HepG2 (cell line): ENCODE results near the gene TMEM127. TPM values are rescaled to one million over a fixed set of nuclear protein-coding genes. Genes with fewer than 3 reads are reported as not detected.

Source experiments
- ATAC-seq: fragments of 200-7000 bp; cut with Tn5 transposase; 3 replicates; pipeline ENCODE4 v1.9.1; 2020; ENCODE audit warnings: mild to moderate bottlenecking, moderate library complexity
- BruUV-seq: library from RNA; stranded (reverse); fragments of 400-500 nt; replicated peaks from 2 replicates; lab custom pipeline; 2021; lab: Mats Ljungman, UMichigan
- CTCF ChIA-PET: fragments of 300-600 bp; formaldehyde crosslinking; extraction: SDS; loops from one replicate; lab custom pipeline; 2021; ENCODE audit warnings: low total read pairs, inconsistent platforms, low intra/inter-chr PET ratio; lab: Yijun Ruan, JAX
- POLR2A ChIA-PET: fragments of 350-600 bp; sonication (Branson Sonifier 250); formaldehyde crosslinking; loops from one replicate; lab custom pipeline; 2020; ENCODE audit warnings: antibody characterized with exemption, inconsistent platforms; lab: Yijun Ruan, JAX
- DNase-seq: peaks from one replicate; pipeline ENCODE4 v3.0.0-alpha.2; 2015; ENCODE audit warnings: low spot score
- FAIRE-seq: peaks from 3 replicates; lab custom pipeline; 2011; peaks lifted over from hg19 to GRCh38; lab: Jason Lieb, UNC
- H2AFZ ChIP-seq: one replicate; pipeline ENCODE4 v1.6.1; 2011; ENCODE audit warnings: low read length, inconsistent platforms
- H3K27ac ChIP-seq: fragments of 300-600 bp; 3 replicates; pipeline ENCODE4 v1.8.0; 2011; ENCODE audit warnings: mixed run types, mild to moderate bottlenecking, mixed read lengths, low read length, inconsistent platforms; ENCODE audit not compliant: insufficient read depth; ENCODE audit errors: extremely low read length
- H3K27me3 ChIP-seq, 2 experiments: fragments of 200-600 bp in 1 of 2; 2 replicates in 1 of 2; 3 replicates in 1 of 2; pipeline versions ENCODE4 v1.6.0 to v1.8.0; 2011; ENCODE audit warnings: low read length in 2 of 2, mild to moderate bottlenecking in 2 of 2, moderate library complexity in 2 of 2, inconsistent platforms in 1 of 2; ENCODE audit not compliant: insufficient read depth in 2 of 2, control insufficient read depth in 1 of 2
- H3K36me3 ChIP-seq, 2 experiments: fragments of 200-600 bp in 1 of 2; replicated peaks in 1 of 2; 2 replicates in 1 of 2; 3 replicates in 1 of 2; pipeline versions ENCODE4 v1.5.1 to v1.8.0; 2011; ENCODE audit warnings: low read length in 2 of 2, inconsistent platforms in 1 of 2; ENCODE audit not compliant: insufficient read depth in 2 of 2, control insufficient read depth in 1 of 2
- H3K4me1 ChIP-seq: 2 replicates; pipeline ENCODE4 v1.5.1; 2012; ENCODE audit warnings: low read length, inconsistent platforms; ENCODE audit not compliant: insufficient read depth
- H3K4me2 ChIP-seq: 2 replicates; pipeline ENCODE4 v1.6.0; 2011; ENCODE audit warnings: low read depth, low read length, inconsistent platforms
- H3K4me3 ChIP-seq, 3 experiments: fragments of 200-600 bp in 1 of 3; sonication (generic), shearing (Covaris generic) in 1 of 3; replicated peaks in 1 of 3; 2 replicates each; pipeline ENCODE4 v1.5.1; 2011 to 2016; ENCODE audit warnings: low read length in 3 of 3, inconsistent platforms in 2 of 3, low read depth in 2 of 3, mild to moderate bottlenecking in 2 of 3, control low read depth in 1 of 3, mixed read lengths in 1 of 3; ENCODE audit not compliant: insufficient read depth in 1 of 3
- H3K79me2 ChIP-seq: one replicate; pipeline ENCODE4 v1.6.1; 2011; ENCODE audit warnings: low read length, inconsistent platforms; ENCODE audit not compliant: insufficient read depth
- H3K9ac ChIP-seq: 2 replicates; pipeline ENCODE4 v1.6.0; 2011; ENCODE audit warnings: mild to moderate bottlenecking, low read depth, low read length, inconsistent platforms; ENCODE audit not compliant: insufficient read depth
- H3K9me3 ChIP-seq: 2 replicates; pipeline ENCODE4 v1.5.1; 2012; ENCODE audit warnings: mild to moderate bottlenecking, low read length
- H4K20me1 ChIP-seq: 2 replicates; pipeline ENCODE4 v1.6.0; 2011; ENCODE audit warnings: inconsistent platforms, mild to moderate bottlenecking, low read length, moderate library complexity; ENCODE audit not compliant: insufficient read depth
- ARID2 ChIP-seq: sonication (generic); formaldehyde crosslinking; IDR thresholded peaks from 2 replicates; pipeline ENCODE4 v1.8.1; 2022; ENCODE audit warnings: mild to moderate bottlenecking, missing genetic modification reagents, borderline replicate concordance
- DNMT1 ChIP-seq: sonication (generic); formaldehyde crosslinking; IDR thresholded peaks from 2 replicates; pipeline ENCODE4 v1.5.1; 2020; ENCODE audit warnings: mild to moderate bottlenecking, missing genetic modification reagents
- DPF2 ChIP-seq: sonication (generic); formaldehyde crosslinking; IDR thresholded peaks from 2 replicates; pipeline ENCODE4 v1.4.0; 2020; ENCODE audit warnings: mild to moderate bottlenecking, low read depth, missing genetic modification reagents, borderline replicate concordance
- DRAP1 ChIP-seq: IDR thresholded peaks from 2 replicates; pipeline ENCODE4 v1.6.1; 2016; ENCODE audit warnings: missing genetic modification reagents, missing compliant biosample characterization
- EZH2 ChIP-seq: conservative IDR thresholded peaks from 2 replicates; pipeline ENCODE4 v1.6.1; 2012; ENCODE audit warnings: mild to moderate bottlenecking, low read depth, low read length, moderate library complexity
- FOXA3 ChIP-seq: IDR thresholded peaks from 2 replicates; pipeline ENCODE4 v1.6.1; 2016; ENCODE audit warnings: missing genetic modification reagents, missing compliant biosample characterization
- FOXK1 ChIP-seq: sonication (generic); formaldehyde crosslinking; IDR thresholded peaks from 2 replicates; pipeline ENCODE4 v1.4.0; 2020; ENCODE audit warnings: low read depth, missing genetic modification reagents, borderline replicate concordance
- MIXL1 ChIP-seq: IDR thresholded peaks from 2 replicates; pipeline ENCODE4 v1.6.1; 2016
- MNT ChIP-seq: fragments of 450-650 bp; IDR thresholded peaks from 2 replicates; pipeline ENCODE4 v1.6.1; 2016
- NR2F2 ChIP-seq: IDR thresholded peaks from 2 replicates; pipeline ENCODE4 v1.6.1; 2012; ENCODE audit warnings: low read depth, inconsistent platforms, borderline replicate concordance
- PPARG ChIP-seq: conservative IDR thresholded peaks from 2 replicates; pipeline ENCODE4 v1.6.1; 2016; ENCODE audit warnings: missing biosample characterization, missing genetic modification reagents
- PRPF4 ChIP-seq: fragments of 200-400 bp; formaldehyde crosslinking; IDR thresholded peaks from 2 replicates; pipeline ENCODE4 v1.6.1; 2016; ENCODE audit warnings: low read length, low read depth; ENCODE audit not compliant: poor library complexity, severe bottlenecking
- SAP130 ChIP-seq: IDR thresholded peaks from 2 replicates; pipeline ENCODE4 v1.6.1; 2016; ENCODE audit warnings: low read depth
- SP4 ChIP-seq: sonication (generic); formaldehyde crosslinking; IDR thresholded peaks from 2 replicates; pipeline ENCODE4 v1.8.1; 2023; ENCODE audit warnings: mild to moderate bottlenecking, missing genetic modification reagents
- SPEN ChIP-seq: sonication (generic); formaldehyde crosslinking; IDR thresholded peaks from 2 replicates; pipeline ENCODE4 v1.5.1; 2020; ENCODE audit warnings: low read depth, mild to moderate bottlenecking, missing genetic modification reagents
- ZNF160 ChIP-seq: sonication (generic); formaldehyde crosslinking; IDR thresholded peaks from 2 replicates; pipeline ENCODE4 v1.8.0; 2022; ENCODE audit warnings: mild to moderate bottlenecking, inconsistent platforms, missing genetic modification reagents
- ZNF274 ChIP-seq: sonication (generic); formaldehyde crosslinking; IDR thresholded peaks from 2 replicates; pipeline ENCODE4 v1.5.1; 2020; ENCODE audit warnings: mild to moderate bottlenecking, missing genetic modification reagents
- ZNF530 ChIP-seq: sonication (generic); formaldehyde crosslinking; IDR thresholded peaks from 2 replicates; pipeline ENCODE4 v1.5.0; 2020; ENCODE audit warnings: low read depth, mild to moderate bottlenecking, missing genetic modification reagents
- ZNF547 ChIP-seq: sonication (generic); formaldehyde crosslinking; IDR thresholded peaks from 2 replicates; pipeline ENCODE4 v1.5.1; 2020; ENCODE audit warnings: mild to moderate bottlenecking, missing genetic modification reagents
- ZNF639 ChIP-seq: conservative IDR thresholded peaks from 2 replicates; pipeline ENCODE4 v1.6.1; 2018; ENCODE audit warnings: missing genetic modification reagents
- WGBS: methylation state at CpG from one replicate; pipeline ENCODE4 v1.1.6; 2017; ENCODE audit warnings: low lambda C conversion rate; 5-methylcytosine and 5-hydroxymethylcytosine counted together
- in situ Hi-C: cut with HindIII; loops from 2 replicates; pipeline ENCODE4 v1.10.0; 2017; ENCODE audit warnings: low pct_unique_long_range_greater_than_20kb; ENCODE audit not compliant: extremely low pct_ligation_motif_present
- intact Hi-C: fragments of 100-400 bp; cut with micrococcal nuclease; formaldehyde crosslinking; loops from one replicate; pipeline ENCODE4 v1.10.0; 2022; ENCODE audit not compliant: unreplicated experiment
- polyA plus RNA-seq, 8 experiments: library from polyadenylated mRNA; depleted of rRNA in 3 of 8; stranded (reverse) in 7 of 8; unstranded in 1 of 8; fragments of >200 nt; fragmentation: Illumina TruSeq in 4 of 8; extraction: Trizol in 4 of 8; gene quantifications; 2 replicates each; pipeline versions ENCODE4 v1.2.1 to v1.2.3, GENCODE V29; 2011 to 2016; ENCODE audit warnings: low read depth in 4 of 8, missing spikeins in 1 of 8, mixed read lengths in 1 of 8; ENCODE audit not compliant: insufficient read depth in 1 of 8
- total RNA-seq, 5 experiments: library from RNA; depleted of rRNA; stranded (reverse); fragments of >200 nt; fragmentation: Illumina TruSeq; extraction: Trizol; gene quantifications; 2 replicates each; pipeline ENCODE4 v1.2.3, GENCODE V29; 2016; ENCODE audit warnings: low read depth in 1 of 5
- TF ChIP-seq, protein P1 (sequence below): sonication (generic); formaldehyde crosslinking; IDR thresholded peaks from 2 replicates; pipeline ENCODE4 v1.5.0; 2020; ENCODE audit warnings: missing genetic modification reagents, mild to moderate bottlenecking, borderline replicate concordance

The TMEM127 gene
- total and polyA plus RNA-seq, 2 of the 13 experiments (the other 11 are each of a cell fraction or from before 2014, with no cell fraction given): 21.5 to 33.9 TPM

DNA sequence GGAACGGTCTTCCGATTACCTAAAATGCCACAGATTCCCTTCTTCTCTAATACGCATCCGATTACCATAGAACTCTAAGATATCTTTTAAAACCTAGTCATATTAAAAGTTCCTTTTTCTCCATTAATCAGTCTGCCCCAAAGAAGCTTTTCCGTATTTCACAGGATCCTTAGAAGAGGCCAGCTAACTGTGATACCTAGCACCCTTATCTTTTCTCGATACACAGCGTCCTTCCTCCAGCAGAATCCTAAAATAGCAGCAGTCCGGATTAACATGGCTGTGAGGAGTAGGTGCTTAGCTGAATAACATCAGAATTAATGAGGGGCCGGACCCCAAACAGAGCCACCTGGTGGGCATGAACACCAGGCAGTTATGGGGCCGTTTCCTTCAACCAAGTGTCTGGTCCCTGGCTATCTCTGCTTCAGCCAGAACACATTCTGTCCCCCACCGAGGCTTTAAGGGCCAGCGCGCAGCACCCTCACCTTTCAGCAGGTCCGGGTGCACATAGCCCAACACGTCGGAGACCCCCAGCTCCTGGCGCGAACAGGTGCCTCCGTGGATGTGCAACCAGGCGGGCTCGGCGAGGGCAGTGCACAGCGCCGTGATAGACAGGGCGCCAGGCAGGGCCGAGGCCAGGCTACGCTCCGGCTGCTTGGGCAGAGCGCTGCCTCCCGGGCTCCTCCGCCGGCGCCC lies 995 bp downstream of the TMEM127 start:
- Histone ChIP-seq H3K4me2 (peak overlapping the region; percentile 88), H3K79me2 (peaks cover 57% of the 10 kb centered on the region), H3K9me3 (no peaks in the 10 kb centered on the region), H3K27me3 (no peaks in the 10 kb centered on the region; a peak in 1 of 5 replicates), H2AFZ (no peak overlapping the region), H3K9ac (peak overlapping the region; percentile 82), H3K27ac (peak overlapping the region; percentile 71), H3K4me3 (peak overlapping the region; percentile 95 to 97 (median 96)), H3K4me1 (peaks cover 60% of the 10 kb centered on the region), H4K20me1 (peaks cover 6% of the 10 kb centered on the region), H3K36me3 (peaks cover 17 to 32% of the 10 kb centered on the region in 2 experiments)
- POLR2A ChIA-PET: interaction anchor here (0.8 to 3.6 kb wide), 2 partner anchors 12 to 56 kb away, joined by 3 to 46 read pairs; partner anchors contain the start of gene STARD7
- CTCF ChIA-PET: interaction anchor here (2.8 kb wide), 1 partner anchor 12 kb away, joined by 19 read pairs; no protein-coding TSS in a partner anchor
- intact Hi-C loops (loop anchor here (1.0 kb wide), 1 partner anchor 12 kb away; no protein-coding TSS in a partner anchor), in situ Hi-C loops (loop anchor here (5.0 kb wide), 2 partner anchors 58 to 123 kb away; partner anchors contain the start of gene STARD7)
- BruUV-seq: no TSS peak
- peak; percentile 0 for ATAC-seq
- no peak for FAIRE-seq
- 35% methylated on average over 17 of the region's 33 CpGs for WGBS
- peak; percentile 54 for DNase-seq
- no peak for TF ChIP-seq PPARG (CRISPR knock-in tag)
- TF ChIP-seq MIXL1 (CRISPR knock-in tag): peak; percentile 65; the same call in 1 of the 2 replicates
- TF ChIP-seq NR2F2: no peak
- TF ChIP-seq ZNF530: no peak
- peak; percentile 86 for TF ChIP-seq DNMT1 (CRISPR knock-in tag)
- no peak for TF ChIP-seq MNT
- no peak for TF ChIP-seq FOXA3 (CRISPR knock-in tag)
- TF ChIP-seq SAP130: peak; percentile 33; the same call in 1 of the 2 replicates
- TF ChIP-seq ZNF274 (CRISPR knock-in tag): 0 out of 2 replicates have a peak, but pooled peaks have one; percentile 1
- TF ChIP-seq PRPF4: peak; percentile 65
- TF ChIP-seq DPF2 (CRISPR knock-in tag): no peak
- TF ChIP-seq SPEN: peak; percentile 35; the same call in 1 of the 2 replicates
- 0 out of 2 replicates have a peak, but pooled peaks have one; percentile 27 for TF ChIP-seq SP4 (CRISPR knock-in tag)
- 0 out of 2 replicates have a peak, but pooled peaks have one; percentile 25 for TF ChIP-seq ARID2 (CRISPR knock-in tag)
- TF ChIP-seq, protein P1, sequence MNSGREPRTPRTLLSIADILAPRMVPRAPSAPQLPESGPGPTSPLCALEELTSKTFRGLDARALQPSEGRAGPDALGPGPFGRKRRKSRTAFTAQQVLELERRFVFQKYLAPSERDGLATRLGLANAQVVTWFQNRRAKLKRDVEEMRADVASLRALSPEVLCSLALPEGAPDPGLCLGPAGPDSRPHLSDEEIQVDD (CRISPR knock-in tag): no peak
- TF ChIP-seq FOXK1: no peak
- no peak for TF ChIP-seq ZNF160
- TF ChIP-seq ZNF639 (CRISPR knock-in tag): no peak
- no peak for TF ChIP-seq EZH2
- 0 out of 2 replicates have a peak, but pooled peaks have one; percentile 28 for TF ChIP-seq DRAP1 (CRISPR knock-in tag)
- 0 out of 2 replicates have a peak, but pooled peaks have one; percentile 23 for TF ChIP-seq ZNF547
